HG03025 (cell line): ENCODE measurements around the gene CLCF1.
A peak's percentile ranks its signal among the peaks of the same experiment; 100 is the strongest.
"Not testable (repeated sequence)": the region's sequence is repeated elsewhere in the genome, so short reads cannot be mapped to it uniquely, and the experiment has no call there.

Experiments
- ATAC-seq: cut with Tn5 transposase; IDR thresholded peaks from one replicate; pipeline ENCODE4 v1.9.1; 2021; ENCODE audit warnings: mild to moderate bottlenecking, moderate library complexity; ENCODE audit not compliant: unreplicated experiment, low FRiP score

Gene CLCF1

DNA sequence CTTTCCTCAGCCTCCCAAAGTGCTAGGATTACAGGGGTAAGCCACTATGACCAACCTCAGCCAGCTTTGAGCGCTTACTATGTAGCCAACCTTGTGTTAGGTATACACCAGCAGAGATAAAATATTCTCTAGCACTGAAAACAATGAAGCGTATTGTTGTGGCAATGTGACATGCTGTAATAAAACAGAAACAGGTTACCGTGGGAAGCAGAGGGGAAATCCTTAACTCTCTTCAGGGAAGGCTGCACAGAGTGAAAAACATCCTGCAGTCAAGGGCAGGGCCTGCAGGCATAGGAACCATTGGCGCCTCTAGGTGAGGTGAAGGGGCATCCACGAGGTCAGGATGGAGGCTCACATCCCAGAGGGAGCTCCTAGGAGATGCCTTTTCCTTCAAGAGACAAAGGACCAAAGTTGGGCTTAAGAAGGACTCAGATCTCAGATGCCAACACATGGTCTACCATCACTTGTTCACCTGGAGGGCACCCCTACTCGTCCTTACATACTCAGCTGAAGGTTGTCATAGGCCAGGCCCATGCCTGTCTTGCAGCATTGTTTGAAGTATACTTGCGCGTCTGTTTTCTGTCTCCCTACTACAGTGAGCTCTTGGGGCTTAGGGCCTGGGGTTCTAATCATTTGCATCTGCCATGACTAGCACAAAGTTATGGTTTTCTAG lies 28.0 kb downstream of the CLCF1 start:
- no peak for ATAC-seq

DNA sequence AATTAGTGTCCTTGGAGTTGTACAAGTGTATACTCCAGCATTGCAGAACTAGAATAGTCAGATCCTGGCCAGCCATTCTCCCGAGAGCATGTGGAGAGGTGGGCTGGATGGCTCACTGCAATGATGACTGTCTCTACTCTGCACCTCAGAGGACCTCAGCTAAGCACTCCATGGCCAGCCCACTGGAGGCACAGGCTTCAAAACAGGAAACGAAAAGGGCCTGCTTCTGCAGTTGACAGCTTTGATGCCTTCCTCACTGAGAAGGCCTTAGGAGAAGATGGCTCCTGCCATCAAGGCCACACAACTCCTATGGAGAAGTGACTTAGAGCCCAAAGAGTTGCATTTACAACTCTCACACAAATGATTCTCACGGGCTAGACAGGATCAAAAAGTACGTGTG lies 29.1 kb downstream of the CLCF1 start:
- ATAC-seq = no peak

DNA sequence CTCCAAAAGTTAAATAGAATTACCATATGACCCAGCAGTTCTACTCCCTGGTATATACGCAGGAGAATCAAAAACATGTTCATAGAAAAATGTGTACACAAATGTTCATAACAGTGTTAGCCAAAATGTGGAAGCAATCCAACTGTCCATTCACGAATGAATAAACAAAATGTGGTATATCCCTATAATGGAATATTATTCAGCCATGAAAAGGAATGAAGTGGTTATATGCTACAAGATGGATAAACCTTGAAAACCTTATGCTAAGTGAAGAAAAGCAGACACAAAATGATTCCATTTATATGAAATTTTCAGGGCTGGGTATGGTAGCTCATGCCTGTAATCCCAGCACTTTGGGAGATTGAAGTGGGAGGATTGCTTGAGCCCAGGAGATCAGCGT lies 36.1 kb downstream of the CLCF1 start:
- no peak for ATAC-seq

DNA sequence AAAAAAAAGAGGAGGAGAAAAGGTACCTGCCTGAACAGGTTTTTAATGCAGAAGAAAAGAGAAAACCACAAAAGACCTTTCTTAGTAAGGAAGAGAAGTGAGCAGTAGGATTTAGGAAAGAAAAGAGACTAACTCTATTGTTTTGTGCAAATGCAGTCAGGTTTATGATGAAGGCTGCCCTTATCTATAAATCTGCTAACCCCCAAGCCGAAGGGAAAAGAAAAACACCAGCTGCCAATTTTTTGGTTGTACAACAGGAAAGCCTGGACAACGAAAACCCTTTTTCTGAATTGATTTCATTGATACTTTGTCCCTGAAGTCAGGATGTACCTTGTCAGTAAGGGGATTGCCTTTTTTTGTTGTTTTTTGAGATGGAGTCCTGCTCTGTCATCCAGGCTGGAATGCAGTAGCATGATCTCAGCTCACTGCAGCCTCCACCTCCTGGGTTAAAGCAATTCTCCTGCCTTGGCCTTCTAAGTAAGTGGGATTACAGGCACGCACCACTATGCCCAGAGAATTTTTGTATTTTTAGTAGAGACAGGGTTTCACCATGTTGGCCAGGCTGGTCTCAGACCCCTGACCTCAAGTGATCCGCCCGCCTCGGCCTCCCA lies 41.2 kb downstream of the CLCF1 start:
- no peak for ATAC-seq

DNA sequence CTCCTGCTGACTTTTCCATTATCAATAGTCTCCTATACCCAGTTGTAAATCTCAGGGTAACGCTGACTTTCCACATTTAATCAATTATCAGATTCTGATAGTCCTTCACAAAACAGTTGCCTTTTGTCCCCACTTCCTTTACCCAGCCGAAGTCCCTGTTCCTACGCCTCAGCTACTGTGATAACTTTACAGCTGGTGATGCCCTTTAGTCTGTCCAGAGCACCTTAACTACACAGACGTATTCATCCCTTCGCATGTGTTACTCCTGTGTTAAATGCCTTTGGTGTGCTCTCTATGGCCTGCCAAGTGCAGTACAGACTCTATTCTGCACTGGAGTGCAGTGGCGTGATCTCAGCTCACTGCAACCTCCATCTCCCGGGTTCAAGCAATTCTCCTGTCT lies 49.9 kb downstream of the CLCF1 start:
- ATAC-seq = no peak

DNA sequence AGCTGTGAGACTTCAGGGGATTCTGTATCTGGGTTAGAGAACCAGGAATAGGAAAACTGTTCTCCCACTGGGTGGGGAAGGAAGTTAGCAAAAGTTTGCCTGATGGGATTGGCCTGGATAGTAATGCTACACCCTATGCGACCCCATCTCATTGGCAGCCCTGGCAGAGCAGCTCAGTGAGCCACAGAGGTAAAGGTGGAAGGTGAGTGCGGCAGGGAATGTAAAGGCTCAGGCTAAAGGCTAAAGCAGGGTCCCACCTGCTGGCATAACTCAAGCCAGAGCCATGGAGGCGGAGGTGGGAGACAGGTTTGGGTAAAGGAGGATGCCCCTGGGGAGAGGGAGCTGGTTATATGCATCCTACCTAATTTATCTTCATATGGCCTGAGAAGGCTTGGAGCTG lies 51.3 kb downstream of the CLCF1 start:
- ATAC-seq = no peak

DNA sequence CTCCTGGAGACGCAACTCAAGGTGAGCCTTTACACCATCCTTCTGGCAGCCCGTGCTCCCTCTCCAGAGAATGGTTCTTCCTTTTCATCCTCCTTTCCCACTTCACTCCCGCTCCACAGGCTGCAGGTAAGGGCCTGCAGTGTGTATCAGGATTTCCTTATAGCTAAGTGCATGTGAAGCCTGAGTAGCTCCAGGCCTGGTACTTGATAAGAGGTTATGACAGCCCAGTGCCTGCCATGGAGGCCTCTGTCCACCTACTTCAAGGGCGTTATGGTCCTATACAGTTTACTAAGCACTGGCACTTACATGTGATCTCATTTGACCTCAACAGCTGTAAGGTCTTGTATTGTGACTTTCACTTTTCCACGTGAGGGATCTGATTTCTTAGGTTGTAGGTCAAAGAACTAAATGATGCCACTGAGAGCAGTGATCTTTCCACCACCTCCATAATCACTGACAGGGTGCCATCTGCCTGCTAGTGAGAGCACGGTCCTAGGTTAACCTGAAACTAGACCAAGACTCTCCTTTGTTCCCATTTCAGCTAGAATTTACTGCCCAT lies 52.0 kb downstream of the CLCF1 start:
- no peak for ATAC-seq

DNA sequence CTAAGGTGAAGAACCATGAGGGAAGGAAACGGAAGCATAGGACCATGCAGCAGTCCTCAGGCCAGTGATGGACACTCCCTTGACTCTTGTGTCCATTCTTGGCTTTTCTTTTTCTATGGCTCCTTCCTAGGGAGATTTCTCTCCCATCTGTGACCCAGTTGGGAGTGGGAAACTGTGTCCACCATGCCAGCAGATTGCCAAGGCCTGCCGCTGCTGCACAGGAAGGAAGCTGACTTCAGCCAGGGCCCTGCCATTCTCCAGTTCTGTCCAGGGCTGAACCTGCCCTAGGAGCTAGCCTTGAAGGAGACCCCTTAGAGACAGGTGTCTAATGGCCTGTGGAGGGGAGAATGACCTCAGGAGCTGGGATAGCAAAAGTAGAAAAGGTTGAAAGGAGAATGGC lies 52.7 kb downstream of the CLCF1 start:
- ATAC-seq = no peak

DNA sequence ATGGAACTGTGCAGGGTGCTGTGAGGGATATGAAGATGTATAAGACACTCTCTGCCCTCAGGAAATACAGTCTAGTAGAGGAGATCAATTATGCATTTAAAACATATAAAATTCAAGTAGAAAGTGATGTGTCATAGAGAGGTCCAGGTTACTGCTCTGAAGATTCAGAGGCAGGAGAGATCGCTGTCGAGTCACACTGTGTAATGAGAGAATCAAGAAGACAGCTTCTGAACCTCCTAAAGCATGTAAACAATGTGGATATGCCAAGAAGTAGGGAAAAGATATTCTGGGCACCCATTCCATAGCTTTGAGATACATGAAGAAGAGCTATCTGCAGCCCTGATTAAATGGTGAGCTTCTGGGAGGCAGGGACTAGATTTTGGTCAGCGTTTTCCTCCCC lies 53.4 kb downstream of the CLCF1 start:
- ATAC-seq = no peak

DNA sequence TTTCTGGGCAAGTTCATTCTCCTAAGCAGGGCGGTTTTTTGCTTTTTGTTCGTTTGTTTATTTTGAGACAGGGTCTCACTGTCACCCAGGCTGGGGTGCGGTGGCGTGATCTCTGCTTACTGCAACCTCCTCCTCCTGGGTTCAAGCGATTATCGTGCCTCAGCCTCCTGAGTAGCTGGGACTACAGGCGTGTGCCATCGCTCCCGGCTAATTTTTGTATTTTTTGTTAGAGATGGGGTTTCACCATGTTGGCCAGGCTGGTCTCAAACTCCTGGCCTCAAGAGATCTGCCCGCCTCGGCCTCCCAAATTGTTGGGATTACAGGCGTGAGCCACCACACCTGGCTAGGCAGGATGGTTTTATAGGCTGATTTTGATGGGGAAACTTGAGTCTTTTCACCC lies 54.5 kb downstream of the CLCF1 start:
- ATAC-seq = not testable (repeated sequence)

DNA sequence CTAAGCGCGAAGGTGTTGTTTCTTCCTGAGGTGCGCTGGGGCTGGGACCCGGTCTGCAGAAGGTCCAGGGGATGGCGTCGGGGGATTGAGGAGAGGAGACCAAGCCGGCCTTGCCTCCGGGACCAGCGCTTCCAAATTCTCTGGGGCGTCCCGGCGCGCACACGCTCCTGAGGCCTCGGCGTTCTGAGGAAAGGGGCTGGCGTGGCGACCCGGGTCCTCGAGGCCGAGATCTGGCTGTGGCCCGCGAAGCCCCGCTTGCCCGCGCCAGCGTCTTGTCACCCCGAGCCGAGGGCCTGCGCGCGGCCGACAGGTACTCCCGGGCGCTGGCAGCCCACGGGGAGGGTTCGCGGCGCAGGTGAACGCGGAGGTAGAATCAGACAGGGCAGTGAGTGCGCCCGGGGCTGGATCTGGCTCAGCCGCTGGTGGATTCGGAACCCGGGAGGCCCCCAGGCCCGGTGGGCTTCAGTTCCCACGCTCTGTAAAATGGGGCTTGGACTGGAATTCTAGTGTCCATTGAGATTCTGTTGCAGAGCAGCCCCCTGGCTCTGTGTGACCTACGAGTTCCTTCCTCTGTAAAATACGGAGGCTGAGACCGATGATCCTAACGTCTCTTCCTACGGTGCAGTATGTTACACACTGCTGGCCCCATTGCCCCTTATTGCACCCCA lies 55.4 kb downstream of the CLCF1 start:
- ATAC-seq = no peak

DNA sequence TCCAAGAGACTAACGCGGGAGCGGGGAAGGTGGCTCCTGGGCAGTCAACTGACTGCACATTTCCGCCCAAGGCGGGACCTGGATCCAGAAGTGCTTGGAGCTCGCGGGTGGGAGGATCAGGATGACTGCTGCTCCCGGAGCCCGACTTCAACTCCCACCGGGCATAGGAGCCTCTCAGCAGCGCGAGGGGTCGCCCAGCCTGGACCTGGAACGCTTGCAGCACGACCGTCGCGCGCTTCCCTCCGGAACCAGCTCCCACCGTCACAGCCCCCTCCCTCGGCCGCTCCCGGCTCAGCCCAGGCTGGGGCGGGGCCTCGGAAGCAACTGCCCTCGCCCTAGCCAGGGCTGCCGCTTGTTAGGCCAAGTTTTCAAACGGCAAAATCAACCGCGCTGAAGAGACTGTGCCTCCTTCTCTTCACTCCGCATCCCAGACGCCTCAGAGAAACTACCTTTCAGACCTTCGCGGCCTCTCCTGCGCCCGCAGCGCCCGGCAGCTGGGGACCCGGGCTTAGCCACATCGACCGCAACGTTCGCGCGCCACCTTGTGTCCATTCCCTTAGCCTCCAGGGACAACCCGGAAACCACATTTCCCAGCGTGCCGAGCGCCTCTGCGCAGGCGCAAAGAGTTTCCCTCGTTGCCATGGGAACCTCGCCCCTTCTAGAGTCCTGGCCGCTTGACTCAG lies 56.1 kb downstream of the CLCF1 start:
- ATAC-seq = peak; percentile 81

DNA sequence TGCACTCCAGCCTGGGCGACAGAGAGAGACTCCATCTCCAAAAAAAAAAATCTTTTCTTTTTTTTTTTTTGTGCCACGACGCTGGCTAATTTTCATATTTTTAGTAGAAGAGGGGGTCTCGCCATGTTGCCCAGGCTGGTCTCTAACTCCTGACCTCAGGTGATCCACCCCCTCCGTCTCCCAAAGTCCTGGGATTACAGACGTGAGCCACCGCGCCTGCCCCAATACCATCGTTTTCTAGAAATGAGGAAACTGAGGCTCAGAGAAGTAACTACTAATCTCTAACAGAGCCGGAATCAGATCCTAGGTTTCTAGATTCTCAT lies 56.6 kb downstream of the CLCF1 start:
- no peak for ATAC-seq

DNA sequence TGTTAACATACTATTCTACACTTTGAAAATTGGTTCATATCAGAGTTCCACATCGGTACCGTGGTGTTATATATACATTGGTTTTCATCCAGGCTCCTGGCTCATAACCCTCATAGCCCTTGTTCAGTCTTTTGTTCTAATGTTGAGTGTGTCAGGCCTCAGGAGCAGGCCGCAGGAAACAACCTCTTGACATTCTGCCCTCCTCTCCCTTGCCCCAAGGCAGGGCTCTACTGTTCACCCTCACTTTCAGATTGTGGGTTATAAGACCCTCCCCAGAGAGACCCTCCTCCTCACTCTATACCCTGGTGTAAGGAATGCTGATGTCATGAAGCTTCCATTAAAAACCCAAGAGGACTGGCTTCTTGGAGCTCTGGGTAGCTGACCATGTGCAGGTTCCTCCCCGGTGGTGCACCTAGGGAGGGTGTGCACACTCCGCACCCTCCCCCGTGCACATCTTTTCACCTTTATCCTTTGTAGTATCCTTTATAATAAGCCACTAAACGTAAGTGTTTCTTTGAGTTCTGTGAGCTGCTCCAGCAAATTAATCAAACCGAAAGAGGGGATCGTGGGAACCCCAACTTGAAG lies 58.0 kb downstream of the CLCF1 start:
- ATAC-seq = no peak

DNA sequence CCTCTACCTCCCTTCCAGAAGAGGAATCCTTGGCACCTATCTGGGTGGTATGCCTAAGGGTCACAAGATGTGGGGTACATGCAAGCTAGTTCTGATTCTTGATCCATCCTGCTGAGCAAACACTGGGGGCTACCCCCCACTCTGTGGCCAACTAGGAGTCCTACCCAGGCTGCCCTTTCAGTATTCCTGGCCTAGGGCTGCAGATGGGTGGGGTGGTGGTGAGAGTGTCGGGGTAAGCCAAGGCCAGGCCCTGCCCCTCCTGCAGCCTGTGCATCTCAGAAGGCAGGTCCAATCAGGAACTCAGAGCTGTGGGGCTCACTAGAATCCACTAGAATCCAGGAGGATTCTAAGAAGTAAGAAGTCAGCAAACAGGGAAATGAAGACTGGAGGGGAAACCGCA lies 59.2 kb downstream of the CLCF1 start:
- no peak for ATAC-seq
